Measurements from ENCODE around the gene CCN6. TPM values are rescaled to one million over a fixed set of nuclear protein-coding genes. Genes with fewer than 3 reads are reported as not detected.
A peak's percentile ranks its signal among the peaks of the same experiment; 100 is the strongest.

CCN6 gene
- total RNA-seq, 4 donors from 2014 or later, result 0.33 TPM; not detected in 3

DNA sequence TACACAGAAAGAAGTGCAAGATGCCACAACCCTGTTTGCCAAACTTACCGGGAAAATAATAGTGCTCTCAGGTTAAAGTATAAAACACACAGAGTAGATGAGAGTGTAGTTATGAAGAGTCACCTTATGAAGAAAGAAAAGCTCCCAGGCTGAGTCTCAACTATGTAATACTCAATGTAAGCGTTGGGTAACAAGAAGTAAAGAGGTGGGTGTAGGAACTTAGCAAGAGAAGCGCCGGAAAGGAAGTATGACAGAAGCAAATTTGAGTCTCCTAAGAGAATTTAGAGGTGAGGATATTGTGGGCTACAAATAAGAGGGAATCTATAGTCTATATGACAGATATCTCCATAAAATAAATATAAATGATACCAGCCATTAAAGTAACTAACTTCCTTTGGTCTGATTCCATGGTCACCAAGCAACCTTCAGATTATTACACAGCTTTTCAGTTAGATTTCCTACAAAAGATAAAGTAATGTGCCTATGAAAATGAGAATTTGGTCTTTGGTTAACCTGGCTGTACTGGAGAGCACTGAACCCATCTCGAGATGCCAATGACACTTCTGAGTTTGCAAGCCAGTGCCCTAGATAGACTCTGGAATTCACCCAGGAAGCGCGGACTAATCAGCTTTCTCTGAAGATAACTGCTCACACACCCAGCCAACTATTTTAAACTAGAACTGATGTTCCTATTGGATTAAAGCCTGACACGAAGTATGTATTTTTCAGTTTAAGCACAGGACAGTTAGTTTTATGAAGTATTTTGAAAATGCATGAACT is 31.6 kb downstream of the CCN6 start:
- Histone ChIP-seq H3K27ac (no peak overlapping the region), H3K4me3 (replicated peaks in 1 of 3) (no peak overlapping the region), H3K27me3 (no peaks in the 10 kb centered on the region), H3K9me3 (no peaks in the 10 kb centered on the region), H3K36me3 (peaks cover 0 to 3% of the 10 kb centered on the region in 2 donors), H3K4me1 (peaks cover 0 to 3% of the 10 kb centered on the region in 2 donors)
- intact Hi-C loops (cut with DNase I), result no loop called here
- 85 to 91% methylated on average over 8 of the region's 8 CpGs for WGBS, 2 donors
- TF ChIP-seq, protein P1, sequence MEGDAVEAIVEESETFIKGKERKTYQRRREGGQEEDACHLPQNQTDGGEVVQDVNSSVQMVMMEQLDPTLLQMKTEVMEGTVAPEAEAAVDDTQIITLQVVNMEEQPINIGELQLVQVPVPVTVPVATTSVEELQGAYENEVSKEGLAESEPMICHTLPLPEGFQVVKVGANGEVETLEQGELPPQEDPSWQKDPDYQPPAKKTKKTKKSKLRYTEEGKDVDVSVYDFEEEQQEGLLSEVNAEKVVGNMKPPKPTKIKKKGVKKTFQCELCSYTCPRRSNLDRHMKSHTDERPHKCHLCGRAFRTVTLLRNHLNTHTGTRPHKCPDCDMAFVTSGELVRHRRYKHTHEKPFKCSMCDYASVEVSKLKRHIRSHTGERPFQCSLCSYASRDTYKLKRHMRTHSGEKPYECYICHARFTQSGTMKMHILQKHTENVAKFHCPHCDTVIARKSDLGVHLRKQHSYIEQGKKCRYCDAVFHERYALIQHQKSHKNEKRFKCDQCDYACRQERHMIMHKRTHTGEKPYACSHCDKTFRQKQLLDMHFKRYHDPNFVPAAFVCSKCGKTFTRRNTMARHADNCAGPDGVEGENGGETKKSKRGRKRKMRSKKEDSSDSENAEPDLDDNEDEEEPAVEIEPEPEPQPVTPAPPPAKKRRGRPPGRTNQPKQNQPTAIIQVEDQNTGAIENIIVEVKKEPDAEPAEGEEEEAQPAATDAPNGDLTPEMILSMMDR (IDR thresholded peaks at IDR 0.05), result no peak
- no peak for TF ChIP-seq POLR2A (IDR thresholded peaks at IDR 0.05)
- no peak for DNase-seq

DNA sequence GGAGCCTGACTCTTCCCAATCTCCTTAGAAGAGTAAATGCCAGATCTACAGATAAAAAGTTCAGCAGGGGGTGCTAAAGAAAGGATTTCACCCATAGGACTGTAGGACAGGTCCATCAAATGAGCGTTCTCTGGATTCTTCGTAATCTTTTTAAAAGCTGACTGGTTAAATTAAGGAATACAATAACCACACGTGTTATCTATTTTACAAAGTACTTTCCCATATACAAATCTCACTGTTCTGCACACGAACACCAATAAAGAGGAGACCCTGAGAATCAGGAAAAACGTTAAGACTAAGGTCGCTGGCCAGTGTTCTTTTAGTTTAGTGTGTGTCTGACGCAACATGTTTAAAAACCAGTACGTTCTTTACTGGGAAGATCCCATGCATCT is 32.8 kb downstream of the CCN6 start:
- WGBS, 2 donors, result 0 to 1% methylated on average over 8 of the region's 8 CpGs
- Histone ChIP-seq H3K4me1 (peaks cover 0 to 3% of the 10 kb centered on the region in 2 donors), H3K27ac (peak overlapping the region; percentile 9 to 90 (median 78)), H3K27me3 (no peaks in the 10 kb centered on the region), H3K36me3 (no peaks in the 10 kb centered on the region), H3K4me3 (replicated peaks in 1 of 3) (peak overlapping the region; percentile 31 to 63 (median 55)), H3K9me3 (no peaks in the 10 kb centered on the region)
- TF ChIP-seq, protein P1 (IDR thresholded peaks at IDR 0.05), result peak in 4 of 6 experiments; percentile 16 to 41 (median 35)
- TF ChIP-seq POLR2A (IDR thresholded peaks at IDR 0.05), result no peak
- no peak for DNase-seq
- intact Hi-C loops (cut with DNase I), result no loop called here

DNA sequence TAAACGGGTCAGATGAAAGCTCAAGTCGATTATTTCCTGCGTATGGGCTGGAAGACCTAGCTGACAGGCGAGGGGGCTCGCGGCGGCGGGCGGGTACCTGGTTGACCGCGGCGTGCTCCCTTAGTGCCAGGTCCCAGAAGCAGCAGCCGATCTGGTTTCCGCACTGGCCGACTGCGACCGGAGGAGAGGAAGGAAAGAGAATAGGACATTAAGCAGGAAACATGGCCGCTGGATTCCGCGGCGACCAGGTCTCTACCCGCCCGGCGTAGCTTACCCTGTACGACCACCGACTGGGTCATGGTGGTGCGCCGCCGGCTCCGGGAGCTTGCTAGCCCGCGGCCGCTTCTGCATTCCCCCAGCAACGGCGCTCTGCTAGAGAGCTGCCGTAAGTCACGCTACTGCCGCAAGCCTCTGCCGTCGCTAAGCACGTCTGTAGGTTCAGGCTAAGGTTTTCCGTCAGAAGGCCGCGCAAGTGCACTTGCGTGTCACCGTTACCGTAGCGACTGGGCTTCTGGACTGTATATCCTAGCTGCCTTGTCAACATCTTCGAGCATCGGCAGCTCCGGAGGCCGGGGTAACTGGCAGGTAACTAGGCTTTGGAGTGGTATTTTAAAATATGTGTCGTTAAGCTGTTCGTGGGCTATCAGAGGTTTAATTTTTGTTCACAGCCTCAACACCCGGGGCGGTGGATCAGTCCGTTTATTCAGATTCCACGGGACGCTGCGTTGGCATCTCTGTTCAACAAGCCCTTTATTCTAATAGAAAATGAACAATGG is 33.4 kb downstream of the CCN6 start, which contains the start of the genes FAM229B and TUBE1:
Gene FAM229B, plus strand, starts transcription at position 456 of the 776 bp plus-strand sequence. CDS start 11,693 bp downstream, outside the sequence.
Gene TUBE1, minus strand, starts transcription at position 347 of the 776 bp plus-strand sequence. Its CDS starts 48 bp downstream, at position 299.
- DNase-seq, result peak; percentile 94 to 95
- Histone ChIP-seq H3K4me3 (replicated peaks in 1 of 3) (peak within 1 kb of the TSS; percentile 31 to 63 (median 55)), H3K27ac (peak within 1 kb of the TSS; percentile 9 to 90 (median 78)), H3K9me3 (no peaks in the 10 kb centered on the region), H3K4me1 (peaks cover 0 to 3% of the 10 kb centered on the region in 2 donors), H3K27me3 (no peaks in the 10 kb centered on the region), H3K36me3 (no peaks in the 10 kb centered on the region)
- peak in 1 of 2 donors; percentile 89 for TF ChIP-seq POLR2A (IDR thresholded peaks at IDR 0.05)
- TF ChIP-seq, protein P1 (IDR thresholded peaks at IDR 0.05), result no peak
- intact Hi-C loops (cut with DNase I), result no loop called here
- WGBS, 2 donors, result 0% methylated on average over 49 to 60 of the region's 60 CpGs

DNA sequence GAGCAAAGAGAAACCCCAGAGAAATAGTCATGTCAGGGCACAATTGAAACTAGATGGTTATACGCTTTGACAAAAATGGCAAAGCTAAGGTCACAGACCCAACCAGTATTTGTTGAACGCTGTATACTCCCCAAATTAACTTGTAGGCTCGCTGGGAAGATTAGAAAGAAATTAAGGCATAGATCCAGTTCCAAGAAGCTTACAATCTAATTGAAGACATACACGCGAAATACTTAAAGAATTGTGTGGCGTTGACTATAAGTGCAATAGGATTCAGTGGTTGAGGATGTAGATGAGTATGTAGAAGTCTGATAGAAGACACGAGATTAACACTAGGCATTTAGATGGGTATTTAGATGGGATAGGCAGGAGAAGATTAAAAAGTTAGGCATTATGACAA is 34.0 kb downstream of the CCN6 start:
- Histone ChIP-seq H3K27ac (peak overlapping the region; percentile 9 to 90 (median 78)), H3K4me1 (peaks cover 0 to 3% of the 10 kb centered on the region in 2 donors)
- TF ChIP-seq, protein P1 (IDR thresholded peaks at IDR 0.05), result no peak
- no peak for TF ChIP-seq POLR2A (IDR thresholded peaks at IDR 0.05)

More for the DNA sequence above, 34.0 kb downstream of the CCN6 start:
- 18 to 21% methylated on average over 7 of the region's 7 CpGs for WGBS, 2 donors
- Histone ChIP-seq H3K4me3 (replicated peaks in 1 of 3) (peak overlapping the region; percentile 31 to 63 (median 55)), H3K27me3 (no peaks in the 10 kb centered on the region), H3K9me3 (no peaks in the 10 kb centered on the region), H3K36me3 (no peaks in the 10 kb centered on the region)
- no peak for DNase-seq
- intact Hi-C loops (cut with DNase I), result no loop called here
